Liver (tissue), 9 donors: ENCODE results near the gene PCMT1. TPM values are rescaled to one million over a fixed set of nuclear protein-coding genes. Genes with fewer than 3 reads are reported as not detected.

ENCODE experiments used
- DNase-seq: peaks from one replicate; pipeline ENCODE4 v3.0.0-alpha.2; 2017; ENCODE audit warnings: low spot score
- H3K27ac ChIP-seq, 2 donors: one replicate each; pipeline ENCODE4 v1.7.0; 2013; ENCODE audit warnings: inconsistent platforms in 2 of 2, low read length in 2 of 2, control low read depth in 1 of 2, low read depth in 1 of 2, mild to moderate bottlenecking in 1 of 2
- H3K27me3 ChIP-seq, 4 donors: one replicate each; pipeline versions ENCODE4 v1.6.1 to v1.7.0; 2013; ENCODE audit warnings: low read length in 3 of 4, inconsistent platforms in 1 of 4, mild to moderate bottlenecking in 1 of 4, moderate library complexity in 1 of 4; ENCODE audit not compliant: control insufficient read depth in 4 of 4, insufficient read depth in 4 of 4
- H3K36me3 ChIP-seq, 4 donors: one replicate each; pipeline versions ENCODE4 v1.6.1 to v1.7.0; 2013; ENCODE audit warnings: low read length in 3 of 4, mild to moderate bottlenecking in 3 of 4, low read depth in 1 of 4, moderate library complexity in 1 of 4; ENCODE audit not compliant: control insufficient read depth in 4 of 4, insufficient read depth in 3 of 4
- H3K4me1 ChIP-seq, 4 donors: one replicate each; pipeline versions ENCODE4 v1.6.1 to v1.7.0; 2013; ENCODE audit warnings: low read length in 3 of 4, mild to moderate bottlenecking in 3 of 4, moderate library complexity in 1 of 4; ENCODE audit not compliant: control insufficient read depth in 4 of 4, insufficient read depth in 4 of 4
- H3K4me3 ChIP-seq, 3 donors: one replicate each; pipeline versions ENCODE4 v1.6.1 to v1.7.0; 2013; ENCODE audit warnings: low read length in 3 of 3, control low read depth in 1 of 3, low read depth in 1 of 3, mild to moderate bottlenecking in 1 of 3
- H3K9ac ChIP-seq, 2 donors: one replicate each; pipeline ENCODE4 v1.7.0; 2013; ENCODE audit warnings: low read length in 2 of 2, mild to moderate bottlenecking in 2 of 2, moderate library complexity in 2 of 2, control low read depth in 1 of 2, low read depth in 1 of 2
- H3K9me3 ChIP-seq, 4 donors: one replicate each; pipeline versions ENCODE4 v1.6.1 to v1.7.0; 2013; ENCODE audit warnings: low read length in 3 of 4; ENCODE audit not compliant: control insufficient read depth in 4 of 4
- EGR1 ChIP-seq, 2 donors: IDR thresholded peaks; 2 replicates each; pipeline ENCODE4 v1.6.1; 2016 to 2018; ENCODE audit warnings: antibody characterized with exemption in 2 of 2, low read depth in 2 of 2
- FOXA1 ChIP-seq: IDR thresholded peaks from 2 replicates; pipeline ENCODE4 v1.6.1; 2016; ENCODE audit warnings: antibody characterized with exemption
- FOXA2 ChIP-seq: IDR thresholded peaks from 2 replicates; pipeline ENCODE4 v1.6.1; 2016; ENCODE audit warnings: antibody characterized with exemption
- GABPA ChIP-seq, 2 donors: IDR thresholded peaks in 1 of 2; conservative IDR thresholded peaks in 1 of 2; 2 replicates each; pipeline ENCODE4 v1.6.1; 2016; ENCODE audit warnings: antibody characterized with exemption in 2 of 2, mild to moderate bottlenecking in 1 of 2, moderate library complexity in 1 of 2
- HNF4G ChIP-seq: IDR thresholded peaks from 2 replicates; pipeline ENCODE4 v1.6.1; 2016; ENCODE audit warnings: antibody characterized with exemption
- JUND ChIP-seq, 2 donors: IDR thresholded peaks; 2 replicates each; pipeline ENCODE4 v1.6.1; 2016; ENCODE audit warnings: antibody characterized with exemption in 2 of 2
- NR2F2 ChIP-seq: IDR thresholded peaks from 2 replicates; pipeline ENCODE4 v1.6.1; 2016; ENCODE audit warnings: antibody characterized with exemption
- RAD21 ChIP-seq, 2 donors: IDR thresholded peaks; 2 replicates each; pipeline ENCODE4 v1.6.1; 2016; ENCODE audit warnings: antibody characterized with exemption in 2 of 2, mild to moderate bottlenecking in 2 of 2
- RXRA ChIP-seq, 2 donors: IDR thresholded peaks; 2 replicates each; pipeline ENCODE4 v1.6.1; 2017 to 2018; ENCODE audit warnings: antibody characterized with exemption in 2 of 2, mild to moderate bottlenecking in 1 of 2
- SP1 ChIP-seq: IDR thresholded peaks from 2 replicates; pipeline ENCODE4 v1.6.1; 2018; ENCODE audit warnings: antibody characterized with exemption, mild to moderate bottlenecking
- TAF1 ChIP-seq: conservative IDR thresholded peaks from 2 replicates; pipeline ENCODE4 v1.6.1; 2016; ENCODE audit warnings: antibody characterized with exemption, mild to moderate bottlenecking
- YY1 ChIP-seq: IDR thresholded peaks from 2 replicates; pipeline ENCODE4 v1.6.1; 2016; ENCODE audit warnings: antibody characterized with exemption, mild to moderate bottlenecking
- WGBS: extraction: QIAGEN DNeasy Blood & Tissue Kit; methylation state at CpG from one replicate; pipeline ENCODE4 v1.1.7; 2013; 5-methylcytosine and 5-hydroxymethylcytosine counted together
- polyA plus RNA-seq, 2 donors: library from polyadenylated mRNA; stranded (reverse) in 1 of 2; unstranded in 1 of 2; fragments of 200-250 nt in 1 of 2; fragments of >200 nt in 1 of 2; fragmentation: Nextera tagmentation in 1 of 2; extraction: Ambion mirVana in 1 of 2; gene quantifications; one replicate each; pipeline versions ENCODE4 v1.2.1 to v1.2.3, GENCODE V29; 2013 to 2015
- total RNA-seq, 2 donors: library from RNA; depleted of rRNA; stranded (reverse); fragments of >200 nt; gene quantifications; one replicate each; pipeline ENCODE4 v1.2.3, GENCODE V29; 2014
- TF ChIP-seq, protein P1 (sequence below): IDR thresholded peaks from 2 replicates; pipeline ENCODE4 v1.6.1; 2016; ENCODE audit warnings: antibody characterized with exemption, mild to moderate bottlenecking
- TF ChIP-seq, protein P2 (sequence below): IDR thresholded peaks from 2 replicates; pipeline ENCODE4 v1.6.1; 2016; ENCODE audit warnings: antibody characterized with exemption
- TF ChIP-seq, protein P3 (sequence below): fragments of 150-350 bp; IDR thresholded peaks from 2 replicates; pipeline ENCODE4 v1.5.1; 2017; ENCODE audit warnings: improper control_type of control experiment, low read depth, low read length; ENCODE audit not compliant: missing input control
- TF ChIP-seq, protein P4 (sequence below): IDR thresholded peaks from 2 replicates; pipeline ENCODE4 v1.6.1; 2016; ENCODE audit warnings: antibody characterized with exemption
- donor health status: healthy.
- donor health status: healthy.
- donor health status: healthy.
- donor health status: healthy.
- donor health status: healthy.

The PCMT1 gene
- total and polyA plus RNA-seq, 4 donors = 56.8 to 78.8 (median 75.0) TPM

DNA sequence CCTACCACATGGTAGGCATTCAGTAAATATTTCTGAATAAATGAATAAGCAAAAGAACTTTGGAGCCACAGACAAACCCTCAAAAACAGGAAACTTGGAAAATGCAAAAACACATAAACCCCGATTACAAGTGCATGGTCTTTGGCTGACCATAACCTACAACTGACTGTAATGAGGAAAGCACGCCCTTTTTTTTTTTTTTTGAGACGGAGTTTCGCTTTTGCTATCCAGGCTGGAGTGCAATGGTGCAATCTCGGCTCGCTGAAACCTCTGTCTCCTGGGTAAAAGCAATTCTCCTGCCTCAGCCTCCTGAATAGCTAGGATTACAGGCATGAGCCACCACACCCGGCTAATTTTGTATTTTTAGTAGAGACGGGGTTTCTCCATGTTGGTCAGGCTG, 19.7 kb upstream of the PCMT1 start:
- no peak overlapping the region for H3K4me3 ChIP-seq
- H3K27me3 ChIP-seq = no peaks in the 10 kb centered on the region
- H3K9ac ChIP-seq = no peak overlapping the region
- no peaks in the 10 kb centered on the region for H3K9me3 ChIP-seq
- 87% methylated on average over 8 of the region's 8 CpGs for WGBS
- H3K4me1 ChIP-seq = no peaks in the 10 kb centered on the region
- peaks cover 8 to 48% (median 27%) of the 10 kb centered on the region in 4 donors for H3K36me3 ChIP-seq
- DNase-seq = no peak
- no peak for TF ChIP-seq YY1
- no peak for TF ChIP-seq FOXA1
- TF ChIP-seq, protein P1, sequence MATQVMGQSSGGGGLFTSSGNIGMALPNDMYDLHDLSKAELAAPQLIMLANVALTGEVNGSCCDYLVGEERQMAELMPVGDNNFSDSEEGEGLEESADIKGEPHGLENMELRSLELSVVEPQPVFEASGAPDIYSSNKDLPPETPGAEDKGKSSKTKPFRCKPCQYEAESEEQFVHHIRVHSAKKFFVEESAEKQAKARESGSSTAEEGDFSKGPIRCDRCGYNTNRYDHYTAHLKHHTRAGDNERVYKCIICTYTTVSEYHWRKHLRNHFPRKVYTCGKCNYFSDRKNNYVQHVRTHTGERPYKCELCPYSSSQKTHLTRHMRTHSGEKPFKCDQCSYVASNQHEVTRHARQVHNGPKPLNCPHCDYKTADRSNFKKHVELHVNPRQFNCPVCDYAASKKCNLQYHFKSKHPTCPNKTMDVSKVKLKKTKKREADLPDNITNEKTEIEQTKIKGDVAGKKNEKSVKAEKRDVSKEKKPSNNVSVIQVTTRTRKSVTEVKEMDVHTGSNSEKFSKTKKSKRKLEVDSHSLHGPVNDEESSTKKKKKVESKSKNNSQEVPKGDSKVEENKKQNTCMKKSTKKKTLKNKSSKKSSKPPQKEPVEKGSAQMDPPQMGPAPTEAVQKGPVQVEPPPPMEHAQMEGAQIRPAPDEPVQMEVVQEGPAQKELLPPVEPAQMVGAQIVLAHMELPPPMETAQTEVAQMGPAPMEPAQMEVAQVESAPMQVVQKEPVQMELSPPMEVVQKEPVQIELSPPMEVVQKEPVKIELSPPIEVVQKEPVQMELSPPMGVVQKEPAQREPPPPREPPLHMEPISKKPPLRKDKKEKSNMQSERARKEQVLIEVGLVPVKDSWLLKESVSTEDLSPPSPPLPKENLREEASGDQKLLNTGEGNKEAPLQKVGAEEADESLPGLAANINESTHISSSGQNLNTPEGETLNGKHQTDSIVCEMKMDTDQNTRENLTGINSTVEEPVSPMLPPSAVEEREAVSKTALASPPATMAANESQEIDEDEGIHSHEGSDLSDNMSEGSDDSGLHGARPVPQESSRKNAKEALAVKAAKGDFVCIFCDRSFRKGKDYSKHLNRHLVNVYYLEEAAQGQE = no peak
- TF ChIP-seq RAD21 (IDR thresholded peaks at IDR 0.05) = no peak
- TF ChIP-seq RXRA (IDR thresholded peaks at IDR 0.05) = no peak
- no peak for TF ChIP-seq TAF1
- no peak for TF ChIP-seq HNF4G
- no peak for TF ChIP-seq JUND (IDR thresholded peaks at IDR 0.05)
- no peak for TF ChIP-seq GABPA (IDR thresholded peaks at IDR 0.05 in 1 of 2, conservative IDR thresholded peaks at IDR 0.05 in 1 of 2)
- TF ChIP-seq, protein P2, sequence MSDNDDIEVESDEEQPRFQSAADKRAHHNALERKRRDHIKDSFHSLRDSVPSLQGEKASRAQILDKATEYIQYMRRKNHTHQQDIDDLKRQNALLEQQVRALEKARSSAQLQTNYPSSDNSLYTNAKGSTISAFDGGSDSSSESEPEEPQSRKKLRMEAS = no peak
- TF ChIP-seq, protein P3, sequence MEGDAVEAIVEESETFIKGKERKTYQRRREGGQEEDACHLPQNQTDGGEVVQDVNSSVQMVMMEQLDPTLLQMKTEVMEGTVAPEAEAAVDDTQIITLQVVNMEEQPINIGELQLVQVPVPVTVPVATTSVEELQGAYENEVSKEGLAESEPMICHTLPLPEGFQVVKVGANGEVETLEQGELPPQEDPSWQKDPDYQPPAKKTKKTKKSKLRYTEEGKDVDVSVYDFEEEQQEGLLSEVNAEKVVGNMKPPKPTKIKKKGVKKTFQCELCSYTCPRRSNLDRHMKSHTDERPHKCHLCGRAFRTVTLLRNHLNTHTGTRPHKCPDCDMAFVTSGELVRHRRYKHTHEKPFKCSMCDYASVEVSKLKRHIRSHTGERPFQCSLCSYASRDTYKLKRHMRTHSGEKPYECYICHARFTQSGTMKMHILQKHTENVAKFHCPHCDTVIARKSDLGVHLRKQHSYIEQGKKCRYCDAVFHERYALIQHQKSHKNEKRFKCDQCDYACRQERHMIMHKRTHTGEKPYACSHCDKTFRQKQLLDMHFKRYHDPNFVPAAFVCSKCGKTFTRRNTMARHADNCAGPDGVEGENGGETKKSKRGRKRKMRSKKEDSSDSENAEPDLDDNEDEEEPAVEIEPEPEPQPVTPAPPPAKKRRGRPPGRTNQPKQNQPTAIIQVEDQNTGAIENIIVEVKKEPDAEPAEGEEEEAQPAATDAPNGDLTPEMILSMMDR = no peak
- no peak for TF ChIP-seq NR2F2
- H3K27ac ChIP-seq = no peak overlapping the region

DNA sequence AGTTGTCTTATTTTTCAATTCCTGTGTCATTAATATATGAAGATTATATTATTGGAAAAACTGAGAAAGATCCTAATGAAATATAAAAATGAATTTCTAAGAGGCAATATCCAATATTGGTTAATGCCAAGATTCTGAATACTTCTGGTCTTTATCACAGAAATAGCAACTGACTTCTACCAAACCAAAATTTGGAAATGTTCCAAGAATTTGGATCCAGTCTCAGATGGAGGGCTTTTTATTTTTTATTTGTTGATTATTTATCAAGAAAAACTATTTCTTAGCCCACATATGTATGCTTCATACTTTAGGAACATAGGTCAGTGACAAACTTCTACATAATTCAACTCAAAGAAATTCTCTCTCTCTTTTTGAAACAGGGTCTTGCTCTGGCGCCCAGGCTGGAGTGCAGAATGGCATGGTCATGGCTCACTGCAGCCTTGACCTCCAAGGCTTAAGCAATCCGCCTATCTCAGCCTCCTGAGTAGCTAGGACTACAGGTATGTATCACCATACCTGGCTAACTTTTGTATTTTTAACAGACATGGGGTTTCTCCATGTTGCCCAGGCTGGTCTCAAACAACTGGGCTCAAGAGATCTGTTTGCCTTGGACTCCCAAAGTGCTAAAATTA, 16.3 kb upstream of the PCMT1 start:
- Histone ChIP-seq H3K4me1 (no peaks in the 10 kb centered on the region), H3K4me3 (no peak overlapping the region), H3K27me3 (no peaks in the 10 kb centered on the region), H3K9me3 (no peaks in the 10 kb centered on the region), H3K9ac (no peak overlapping the region), H3K27ac (no peak overlapping the region), H3K36me3 (peaks cover 9 to 61% (median 35%) of the 10 kb centered on the region in 4 donors)
- WGBS = 99% methylated on average over 2 of the region's 2 CpGs
- no peak for DNase-seq
- TF ChIP-seq RAD21 (IDR thresholded peaks at IDR 0.05) = no peak
- no peak for TF ChIP-seq JUND (IDR thresholded peaks at IDR 0.05)
- TF ChIP-seq SP1 = no peak
- TF ChIP-seq, protein P2 = no peak
- TF ChIP-seq, protein P3 = no peak
- no peak for TF ChIP-seq EGR1 (IDR thresholded peaks at IDR 0.05; ENCODE audit: low read depth in 2 of 2)
- TF ChIP-seq TAF1 = no peak
- TF ChIP-seq, protein P4, sequence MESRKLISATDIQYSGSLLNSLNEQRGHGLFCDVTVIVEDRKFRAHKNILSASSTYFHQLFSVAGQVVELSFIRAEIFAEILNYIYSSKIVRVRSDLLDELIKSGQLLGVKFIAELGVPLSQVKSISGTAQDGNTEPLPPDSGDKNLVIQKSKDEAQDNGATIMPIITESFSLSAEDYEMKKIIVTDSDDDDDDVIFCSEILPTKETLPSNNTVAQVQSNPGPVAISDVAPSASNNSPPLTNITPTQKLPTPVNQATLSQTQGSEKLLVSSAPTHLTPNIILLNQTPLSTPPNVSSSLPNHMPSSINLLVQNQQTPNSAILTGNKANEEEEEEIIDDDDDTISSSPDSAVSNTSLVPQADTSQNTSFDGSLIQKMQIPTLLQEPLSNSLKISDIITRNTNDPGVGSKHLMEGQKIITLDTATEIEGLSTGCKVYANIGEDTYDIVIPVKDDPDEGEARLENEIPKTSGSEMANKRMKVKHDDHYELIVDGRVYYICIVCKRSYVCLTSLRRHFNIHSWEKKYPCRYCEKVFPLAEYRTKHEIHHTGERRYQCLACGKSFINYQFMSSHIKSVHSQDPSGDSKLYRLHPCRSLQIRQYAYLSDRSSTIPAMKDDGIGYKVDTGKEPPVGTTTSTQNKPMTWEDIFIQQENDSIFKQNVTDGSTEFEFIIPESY = no peak
- TF ChIP-seq FOXA2 = no peak
